ENCODE data around the gene IPO7. TPM values are rescaled to one million over a fixed set of nuclear protein-coding genes. Genes with fewer than 3 reads are reported as not detected.

The IPO7 gene
- polyA plus RNA-seq, 1 of the 3 experiments (the other 2 are of a cell fraction): 25.4 TPM

DNA sequence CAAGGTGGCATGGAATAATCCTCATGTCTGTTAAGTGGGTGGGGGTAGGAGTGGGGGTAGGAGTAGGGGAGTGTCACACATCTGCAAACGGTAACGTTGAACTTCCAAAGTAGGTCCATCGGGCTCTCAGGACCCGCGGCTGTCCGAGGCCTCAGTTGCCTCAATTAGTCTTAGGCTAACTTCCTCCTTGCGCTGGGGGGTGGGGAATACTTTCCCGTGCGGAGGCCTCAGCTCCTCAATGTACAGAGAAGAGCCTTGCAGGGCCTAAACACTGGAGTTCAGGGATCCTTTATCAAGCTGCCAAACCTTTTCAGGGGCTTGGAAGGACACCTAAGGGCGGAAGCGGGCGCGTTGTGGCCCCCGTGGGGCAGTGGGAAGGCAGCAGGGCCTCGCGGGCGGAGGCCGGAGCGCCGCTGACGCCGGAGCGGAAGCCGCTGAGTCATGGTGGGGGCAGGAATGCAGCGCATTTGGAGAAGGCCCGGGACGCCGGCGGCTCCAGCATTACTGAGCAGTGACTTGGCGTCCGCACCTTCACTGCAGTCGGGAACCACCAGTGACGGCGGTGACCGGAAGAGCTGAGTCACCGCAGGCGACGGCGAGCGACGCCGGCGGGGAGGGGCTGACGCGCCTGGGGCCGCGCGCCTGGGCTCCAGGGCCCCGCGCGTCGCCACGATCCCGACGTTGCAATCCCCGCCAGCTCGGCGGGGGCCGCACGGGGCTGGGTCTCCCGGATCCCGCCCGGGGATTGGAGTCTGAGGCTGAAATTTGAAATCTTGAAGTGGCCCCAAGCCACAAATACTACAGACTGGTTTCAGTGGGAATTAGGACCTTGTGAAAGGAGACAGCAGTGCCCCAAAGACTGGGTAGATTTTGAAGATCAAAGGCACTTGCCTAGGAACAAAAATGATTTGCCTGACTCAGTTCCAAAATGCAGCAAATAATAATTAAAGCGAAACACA lies 20.2 kb upstream of the IPO7 start (continued):
- TF ChIP-seq, protein P1, sequence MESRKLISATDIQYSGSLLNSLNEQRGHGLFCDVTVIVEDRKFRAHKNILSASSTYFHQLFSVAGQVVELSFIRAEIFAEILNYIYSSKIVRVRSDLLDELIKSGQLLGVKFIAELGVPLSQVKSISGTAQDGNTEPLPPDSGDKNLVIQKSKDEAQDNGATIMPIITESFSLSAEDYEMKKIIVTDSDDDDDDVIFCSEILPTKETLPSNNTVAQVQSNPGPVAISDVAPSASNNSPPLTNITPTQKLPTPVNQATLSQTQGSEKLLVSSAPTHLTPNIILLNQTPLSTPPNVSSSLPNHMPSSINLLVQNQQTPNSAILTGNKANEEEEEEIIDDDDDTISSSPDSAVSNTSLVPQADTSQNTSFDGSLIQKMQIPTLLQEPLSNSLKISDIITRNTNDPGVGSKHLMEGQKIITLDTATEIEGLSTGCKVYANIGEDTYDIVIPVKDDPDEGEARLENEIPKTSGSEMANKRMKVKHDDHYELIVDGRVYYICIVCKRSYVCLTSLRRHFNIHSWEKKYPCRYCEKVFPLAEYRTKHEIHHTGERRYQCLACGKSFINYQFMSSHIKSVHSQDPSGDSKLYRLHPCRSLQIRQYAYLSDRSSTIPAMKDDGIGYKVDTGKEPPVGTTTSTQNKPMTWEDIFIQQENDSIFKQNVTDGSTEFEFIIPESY (IDR thresholded peaks at IDR 0.05; ENCODE audit: borderline replicate concordance, low read depth): no peak
- TF ChIP-seq SMC3 (IDR thresholded peaks at IDR 0.05; ENCODE audit: low read depth, low read length) (no peak), EP300 (IDR thresholded peaks at IDR 0.05; ENCODE audit: borderline replicate concordance in 1 of 2, low read depth in 1 of 2, low read length in 1 of 2) (peak; percentile 21 to 90; a peak in 2 of 4 replicates), NFIC (IDR thresholded peaks at IDR 0.05; ENCODE audit: borderline replicate concordance) (peak; percentile 66), POLR2AphosphoS5 (IDR thresholded peaks at IDR 0.05; ENCODE audit: low read depth, low read length) (peak; percentile 67), JUND (IDR thresholded peaks at IDR 0.05) (peak; percentile 82), SIN3A (IDR thresholded peaks at IDR 0.05; ENCODE audit: borderline replicate concordance, low read depth, low read length) (no peak), MEF2A (IDR thresholded peaks at IDR 0.05; ENCODE audit: borderline replicate concordance, low read depth) (0 out of 2 replicates have a peak, but pooled peaks have one; percentile 12), CHD2 (IDR thresholded peaks at IDR 0.05; ENCODE audit: low read length, partially characterized antibody) (peak; percentile 45), RAD21 (IDR thresholded peaks at IDR 0.05; ENCODE audit: low read length) (no peak), RCOR1 (IDR thresholded peaks at IDR 0.05; ENCODE audit: low read length) (no peak), RFX5 (IDR thresholded peaks at IDR 0.05; ENCODE audit: low read length) (no peak), ELF1 (IDR thresholded peaks at IDR 0.05) (peak; percentile 69; the same call in 1 of the 2 replicates), YY1 (IDR thresholded peaks at IDR 0.05; ENCODE audit: low read depth) (peak; percentile 48; the same call in 1 of the 2 replicates), FOXM1 (IDR thresholded peaks at IDR 0.05; ENCODE audit: low read depth) (no peak; the same call in 1 of the 2 replicates), GABPA (IDR thresholded peaks at IDR 0.05; ENCODE audit: low read depth) (peak; percentile 33; the same call in 1 of the 2 replicates)
- TF ChIP-seq, protein P2, sequence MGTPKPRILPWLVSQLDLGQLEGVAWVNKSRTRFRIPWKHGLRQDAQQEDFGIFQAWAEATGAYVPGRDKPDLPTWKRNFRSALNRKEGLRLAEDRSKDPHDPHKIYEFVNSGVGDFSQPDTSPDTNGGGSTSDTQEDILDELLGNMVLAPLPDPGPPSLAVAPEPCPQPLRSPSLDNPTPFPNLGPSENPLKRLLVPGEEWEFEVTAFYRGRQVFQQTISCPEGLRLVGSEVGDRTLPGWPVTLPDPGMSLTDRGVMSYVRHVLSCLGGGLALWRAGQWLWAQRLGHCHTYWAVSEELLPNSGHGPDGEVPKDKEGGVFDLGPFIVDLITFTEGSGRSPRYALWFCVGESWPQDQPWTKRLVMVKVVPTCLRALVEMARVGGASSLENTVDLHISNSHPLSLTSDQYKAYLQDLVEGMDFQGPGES (IDR thresholded peaks at IDR 0.05; ENCODE audit: low read depth, low read length): no peak
- TF ChIP-seq, protein P3, sequence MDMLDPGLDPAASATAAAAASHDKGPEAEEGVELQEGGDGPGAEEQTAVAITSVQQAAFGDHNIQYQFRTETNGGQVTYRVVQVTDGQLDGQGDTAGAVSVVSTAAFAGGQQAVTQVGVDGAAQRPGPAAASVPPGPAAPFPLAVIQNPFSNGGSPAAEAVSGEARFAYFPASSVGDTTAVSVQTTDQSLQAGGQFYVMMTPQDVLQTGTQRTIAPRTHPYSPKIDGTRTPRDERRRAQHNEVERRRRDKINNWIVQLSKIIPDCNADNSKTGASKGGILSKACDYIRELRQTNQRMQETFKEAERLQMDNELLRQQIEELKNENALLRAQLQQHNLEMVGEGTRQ (IDR thresholded peaks at IDR 0.05; ENCODE audit: borderline replicate concordance, low read depth, low read length): no peak
- TF ChIP-seq, protein P4, sequence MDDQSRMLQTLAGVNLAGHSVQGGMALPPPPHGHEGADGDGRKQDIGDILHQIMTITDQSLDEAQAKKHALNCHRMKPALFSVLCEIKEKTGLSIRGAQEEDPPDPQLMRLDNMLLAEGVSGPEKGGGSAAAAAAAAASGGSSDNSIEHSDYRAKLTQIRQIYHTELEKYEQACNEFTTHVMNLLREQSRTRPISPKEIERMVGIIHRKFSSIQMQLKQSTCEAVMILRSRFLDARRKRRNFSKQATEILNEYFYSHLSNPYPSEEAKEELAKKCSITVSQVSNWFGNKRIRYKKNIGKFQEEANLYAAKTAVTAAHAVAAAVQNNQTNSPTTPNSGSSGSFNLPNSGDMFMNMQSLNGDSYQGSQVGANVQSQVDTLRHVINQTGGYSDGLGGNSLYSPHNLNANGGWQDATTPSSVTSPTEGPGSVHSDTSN (IDR thresholded peaks at IDR 0.05): peak; percentile 33; the same call in 1 of the 2 replicates

Measured in SK-N-SH (cell line).